HEK293 (cell line): ENCODE results near the gene GALNT9.

Experiments used
- BCL11A ChIP-seq: fragments of 450-650 bp; formaldehyde crosslinking; IDR thresholded peaks from 2 replicates; pipeline ENCODE4 v1.5.1; 2016; ENCODE audit warnings: low read depth, missing biosample characterization, missing genetic modification characterization
- TSHZ1 ChIP-seq: fragments of 450-650 bp; formaldehyde crosslinking; IDR thresholded peaks from 2 replicates; pipeline ENCODE4 v1.5.1; 2016; ENCODE audit warnings: missing biosample characterization, missing genetic modification characterization, borderline replicate concordance
- YY1 ChIP-seq: fragments of 450-650 bp; formaldehyde crosslinking; IDR thresholded peaks from 2 replicates; pipeline ENCODE4 v1.5.1; 2018; ENCODE audit warnings: missing biosample characterization, missing genetic modification characterization
- ZEB2 ChIP-seq: fragments of 450-650 bp; formaldehyde crosslinking; IDR thresholded peaks from 2 replicates; pipeline ENCODE4 v1.5.1; 2016; ENCODE audit warnings: missing biosample characterization, missing genetic modification characterization
- TF ChIP-seq, protein P1 (sequence below): fragments of 450-650 bp; formaldehyde crosslinking; IDR thresholded peaks from 2 replicates; pipeline ENCODE4 v1.5.1; 2016; ENCODE audit warnings: missing biosample characterization, missing genetic modification characterization
- TF ChIP-seq, protein P2 (sequence below): fragments of 450-650 bp; formaldehyde crosslinking; IDR thresholded peaks from 2 replicates; pipeline ENCODE4 v1.5.1; 2016; ENCODE audit warnings: missing biosample characterization, missing genetic modification characterization

GRCh38 chr12:132259872-132260695 lies 69.3 kb downstream of the GALNT9 start:
- TF ChIP-seq TSHZ1 (tag by site-specific recombination) = no peak
- TF ChIP-seq YY1 = no peak
- no peak for TF ChIP-seq BCL11A (tag by site-specific recombination)
- TF ChIP-seq, protein P1, sequence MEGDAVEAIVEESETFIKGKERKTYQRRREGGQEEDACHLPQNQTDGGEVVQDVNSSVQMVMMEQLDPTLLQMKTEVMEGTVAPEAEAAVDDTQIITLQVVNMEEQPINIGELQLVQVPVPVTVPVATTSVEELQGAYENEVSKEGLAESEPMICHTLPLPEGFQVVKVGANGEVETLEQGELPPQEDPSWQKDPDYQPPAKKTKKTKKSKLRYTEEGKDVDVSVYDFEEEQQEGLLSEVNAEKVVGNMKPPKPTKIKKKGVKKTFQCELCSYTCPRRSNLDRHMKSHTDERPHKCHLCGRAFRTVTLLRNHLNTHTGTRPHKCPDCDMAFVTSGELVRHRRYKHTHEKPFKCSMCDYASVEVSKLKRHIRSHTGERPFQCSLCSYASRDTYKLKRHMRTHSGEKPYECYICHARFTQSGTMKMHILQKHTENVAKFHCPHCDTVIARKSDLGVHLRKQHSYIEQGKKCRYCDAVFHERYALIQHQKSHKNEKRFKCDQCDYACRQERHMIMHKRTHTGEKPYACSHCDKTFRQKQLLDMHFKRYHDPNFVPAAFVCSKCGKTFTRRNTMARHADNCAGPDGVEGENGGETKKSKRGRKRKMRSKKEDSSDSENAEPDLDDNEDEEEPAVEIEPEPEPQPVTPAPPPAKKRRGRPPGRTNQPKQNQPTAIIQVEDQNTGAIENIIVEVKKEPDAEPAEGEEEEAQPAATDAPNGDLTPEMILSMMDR (tag by site-specific recombination) = no peak
- TF ChIP-seq ZEB2 (tag by site-specific recombination) = no peak
- TF ChIP-seq, protein P2, sequence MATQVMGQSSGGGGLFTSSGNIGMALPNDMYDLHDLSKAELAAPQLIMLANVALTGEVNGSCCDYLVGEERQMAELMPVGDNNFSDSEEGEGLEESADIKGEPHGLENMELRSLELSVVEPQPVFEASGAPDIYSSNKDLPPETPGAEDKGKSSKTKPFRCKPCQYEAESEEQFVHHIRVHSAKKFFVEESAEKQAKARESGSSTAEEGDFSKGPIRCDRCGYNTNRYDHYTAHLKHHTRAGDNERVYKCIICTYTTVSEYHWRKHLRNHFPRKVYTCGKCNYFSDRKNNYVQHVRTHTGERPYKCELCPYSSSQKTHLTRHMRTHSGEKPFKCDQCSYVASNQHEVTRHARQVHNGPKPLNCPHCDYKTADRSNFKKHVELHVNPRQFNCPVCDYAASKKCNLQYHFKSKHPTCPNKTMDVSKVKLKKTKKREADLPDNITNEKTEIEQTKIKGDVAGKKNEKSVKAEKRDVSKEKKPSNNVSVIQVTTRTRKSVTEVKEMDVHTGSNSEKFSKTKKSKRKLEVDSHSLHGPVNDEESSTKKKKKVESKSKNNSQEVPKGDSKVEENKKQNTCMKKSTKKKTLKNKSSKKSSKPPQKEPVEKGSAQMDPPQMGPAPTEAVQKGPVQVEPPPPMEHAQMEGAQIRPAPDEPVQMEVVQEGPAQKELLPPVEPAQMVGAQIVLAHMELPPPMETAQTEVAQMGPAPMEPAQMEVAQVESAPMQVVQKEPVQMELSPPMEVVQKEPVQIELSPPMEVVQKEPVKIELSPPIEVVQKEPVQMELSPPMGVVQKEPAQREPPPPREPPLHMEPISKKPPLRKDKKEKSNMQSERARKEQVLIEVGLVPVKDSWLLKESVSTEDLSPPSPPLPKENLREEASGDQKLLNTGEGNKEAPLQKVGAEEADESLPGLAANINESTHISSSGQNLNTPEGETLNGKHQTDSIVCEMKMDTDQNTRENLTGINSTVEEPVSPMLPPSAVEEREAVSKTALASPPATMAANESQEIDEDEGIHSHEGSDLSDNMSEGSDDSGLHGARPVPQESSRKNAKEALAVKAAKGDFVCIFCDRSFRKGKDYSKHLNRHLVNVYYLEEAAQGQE (tag by site-specific recombination) = no peak
